Body of pancreas (tissue), 4 donors: ENCODE data around the gene EYA2.

Source experiments
- CTCF ChIP-seq, 7 experiments: fragments of 450-650 bp in 4 of 7; fragments of 200-600 bp in 3 of 7; sonication (generic) in 3 of 7; IDR thresholded peaks; one replicate each; pipeline ENCODE4 v1.5.1; 2016 to 2019; ENCODE audit warnings: antibody characterized with exemption in 7 of 7
- POLR2A ChIP-seq, 3 donors: fragments of 450-650 bp; IDR thresholded peaks; one replicate each; pipeline ENCODE4 v1.6.1; 2016; ENCODE audit warnings: antibody characterized with exemption in 3 of 3, mild to moderate bottlenecking in 2 of 3

GRCh38 chr20:46994341-46994740 lies 99.7 kb downstream of the EYA2 start:
- TF ChIP-seq CTCF (IDR thresholded peaks at IDR 0.05) (no peak), POLR2A (IDR thresholded peaks at IDR 0.05) (peak in 1 of 3 donors; percentile 19)
